ENCODE data around the gene MAEA.

Gene MAEA

DNA sequence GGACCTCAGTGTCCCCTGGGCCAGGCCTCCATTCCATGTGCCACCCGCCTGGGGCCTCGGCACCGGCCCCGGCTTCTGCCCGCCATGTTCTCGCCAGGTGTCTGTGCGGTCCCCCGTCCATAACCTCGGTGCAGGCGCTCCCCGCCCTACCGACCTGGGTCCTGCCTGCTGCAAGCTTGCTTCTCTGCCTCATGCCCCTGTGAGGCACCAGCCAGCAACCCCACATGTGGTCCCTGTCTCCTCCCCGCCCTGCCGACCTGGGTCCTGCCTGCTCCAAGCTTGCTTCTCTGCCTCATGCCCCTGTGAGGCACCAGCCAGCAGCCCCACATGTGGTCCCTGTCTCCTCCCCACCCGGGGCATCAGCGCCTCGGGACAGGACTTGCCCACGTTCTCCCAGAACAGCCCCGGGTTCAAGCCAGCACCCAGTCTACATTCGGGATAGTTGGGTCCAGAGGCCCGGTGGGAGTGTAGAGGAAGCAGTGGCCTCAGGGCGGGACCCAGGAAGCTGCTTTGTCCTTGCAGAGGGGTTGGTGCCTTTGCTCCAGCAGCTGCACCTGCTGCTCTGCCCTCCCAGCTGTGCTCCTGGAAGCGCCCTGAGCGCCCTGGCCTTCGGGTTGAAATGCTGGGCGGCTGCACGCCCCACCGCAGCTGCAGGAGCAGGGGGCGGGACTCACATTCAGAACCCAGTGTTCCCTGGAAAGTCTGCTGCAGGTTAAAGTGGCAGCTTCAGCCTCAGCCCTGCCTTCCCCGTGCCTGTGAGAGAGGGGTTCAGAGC lies 37.2 kb downstream of the MAEA start:
- no peak overlapping the region for H3K4me3 ChIP-seq (ENCODE audit: low read depth, low read length)
- TF ChIP-seq, protein P1, sequence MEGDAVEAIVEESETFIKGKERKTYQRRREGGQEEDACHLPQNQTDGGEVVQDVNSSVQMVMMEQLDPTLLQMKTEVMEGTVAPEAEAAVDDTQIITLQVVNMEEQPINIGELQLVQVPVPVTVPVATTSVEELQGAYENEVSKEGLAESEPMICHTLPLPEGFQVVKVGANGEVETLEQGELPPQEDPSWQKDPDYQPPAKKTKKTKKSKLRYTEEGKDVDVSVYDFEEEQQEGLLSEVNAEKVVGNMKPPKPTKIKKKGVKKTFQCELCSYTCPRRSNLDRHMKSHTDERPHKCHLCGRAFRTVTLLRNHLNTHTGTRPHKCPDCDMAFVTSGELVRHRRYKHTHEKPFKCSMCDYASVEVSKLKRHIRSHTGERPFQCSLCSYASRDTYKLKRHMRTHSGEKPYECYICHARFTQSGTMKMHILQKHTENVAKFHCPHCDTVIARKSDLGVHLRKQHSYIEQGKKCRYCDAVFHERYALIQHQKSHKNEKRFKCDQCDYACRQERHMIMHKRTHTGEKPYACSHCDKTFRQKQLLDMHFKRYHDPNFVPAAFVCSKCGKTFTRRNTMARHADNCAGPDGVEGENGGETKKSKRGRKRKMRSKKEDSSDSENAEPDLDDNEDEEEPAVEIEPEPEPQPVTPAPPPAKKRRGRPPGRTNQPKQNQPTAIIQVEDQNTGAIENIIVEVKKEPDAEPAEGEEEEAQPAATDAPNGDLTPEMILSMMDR (IDR thresholded peaks at IDR 0.05; ENCODE audit: low read depth, low read length): no peak

- no peak overlapping the region for H3K4me3 ChIP-seq (ENCODE audit: low read depth, low read length)
- TF ChIP-seq, protein P1 (IDR thresholded peaks at IDR 0.05; ENCODE audit: low read depth, low read length): no peak
These were observed 38.0 kb downstream of the MAEA start for GRCh38 chr4:1327526-1328266.

GRCh38 chr4:1328267-1329155 lies 38.8 kb downstream of the MAEA start:
- TF ChIP-seq, protein P1 (IDR thresholded peaks at IDR 0.05; ENCODE audit: low read depth, low read length): no peak
- no peak overlapping the region for H3K4me3 ChIP-seq (ENCODE audit: low read depth, low read length)

GRCh38 chr4:1329408-1330371 lies 40.0 kb downstream of the MAEA start:
- no peak overlapping the region for H3K4me3 ChIP-seq (ENCODE audit: low read depth, low read length)
- TF ChIP-seq, protein P1 (IDR thresholded peaks at IDR 0.05; ENCODE audit: low read depth, low read length): no peak

DNA sequence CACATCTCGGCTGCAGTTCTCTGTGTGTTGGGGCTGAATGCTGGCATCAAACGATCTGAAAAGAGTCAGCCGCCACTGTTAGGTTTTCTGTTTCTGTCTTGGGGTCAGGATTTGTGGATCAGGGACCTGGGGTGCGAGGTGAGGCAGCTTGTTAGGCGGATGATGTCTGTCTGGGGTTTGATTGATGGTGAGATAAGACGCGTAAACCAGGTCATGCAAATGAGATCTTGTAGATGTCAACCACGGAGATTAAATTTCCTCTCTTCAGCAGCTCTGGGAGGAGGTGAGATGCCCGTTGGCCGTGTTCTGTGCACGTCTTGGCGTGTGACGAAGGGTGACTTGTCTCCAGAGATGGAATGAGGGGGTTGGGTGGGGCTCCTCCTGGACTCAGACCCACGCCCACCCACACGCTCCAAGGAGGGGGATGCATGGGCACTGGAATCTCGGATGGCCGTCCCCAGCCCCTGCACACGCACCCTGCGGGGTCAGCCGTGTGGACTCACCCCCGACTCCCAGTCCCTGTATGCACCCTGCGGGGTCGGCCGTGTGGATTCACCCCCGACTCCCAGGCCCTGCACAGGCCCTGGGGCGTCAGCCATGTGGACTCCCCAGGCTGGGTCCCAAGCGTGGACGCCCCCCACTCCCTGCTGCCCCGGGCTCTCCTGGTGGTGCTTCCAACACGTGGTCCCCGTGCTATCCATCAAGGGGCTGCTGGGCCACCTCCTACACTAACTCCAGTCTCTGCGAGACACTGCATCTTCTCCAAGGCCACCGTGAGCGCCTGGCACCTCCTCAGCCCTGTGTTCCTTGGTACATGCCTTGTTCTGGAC lies 41.3 kb downstream of the MAEA start:
- H3K4me3 ChIP-seq (ENCODE audit: low read depth, low read length): no peak overlapping the region
- TF ChIP-seq, protein P1 (IDR thresholded peaks at IDR 0.05; ENCODE audit: low read depth, low read length): no peak

Measured in WI38 (cell line).